Trophoblast cell (in vitro differentiated cells and primary cell): Measurements from ENCODE around the gene PPM1G.
A peak's percentile ranks its signal among the peaks of the same experiment; 100 is the strongest.

Source experiments
- DNase-seq, 2 donors: peaks; one replicate each; pipeline ENCODE4 v3.0.0-alpha.2; 2016
- H2AFZ ChIP-seq: 2 replicates; pipeline ENCODE4 v1.6.1; 2013; ENCODE audit warnings: low read length, moderate library complexity, mild to moderate bottlenecking; ENCODE audit not compliant: insufficient read depth, poor library complexity
- H2AK5ac ChIP-seq: 2 replicates; pipeline ENCODE4 v1.6.1; 2013; ENCODE audit warnings: mild to moderate bottlenecking, low read length
- H2BK120ac ChIP-seq: 2 replicates; pipeline ENCODE4 v1.6.1; 2013; ENCODE audit warnings: low read length, mild to moderate bottlenecking, moderate library complexity; ENCODE audit not compliant: insufficient read depth, poor library complexity
- H2BK12ac ChIP-seq: 2 replicates; pipeline ENCODE4 v1.6.1; 2013; ENCODE audit warnings: mild to moderate bottlenecking, low read length, moderate library complexity
- H2BK5ac ChIP-seq: 2 replicates; pipeline ENCODE4 v1.6.1; 2013; ENCODE audit warnings: low read length, low read depth, moderate library complexity, mild to moderate bottlenecking; ENCODE audit not compliant: poor library complexity
- H3K14ac ChIP-seq: 2 replicates; pipeline ENCODE4 v1.6.1; 2013; ENCODE audit warnings: mild to moderate bottlenecking, low read length
- H3K18ac ChIP-seq: 2 replicates; pipeline ENCODE4 v1.6.1; 2013; ENCODE audit warnings: mild to moderate bottlenecking, low read length
- H3K23ac ChIP-seq: 2 replicates; pipeline ENCODE4 v1.6.1; 2013; ENCODE audit warnings: low read length
- H3K27ac ChIP-seq: 2 replicates; pipeline ENCODE4 v1.5.1; 2013; ENCODE audit warnings: low read depth, mild to moderate bottlenecking, inconsistent platforms, low read length, moderate library complexity
- H3K27me3 ChIP-seq: 2 replicates; pipeline ENCODE4 v1.6.1; 2013; ENCODE audit warnings: inconsistent platforms, mild to moderate bottlenecking, low read length, moderate library complexity; ENCODE audit not compliant: insufficient read depth
- H3K36me3 ChIP-seq, 2 experiments: 1 replicate in 1 of 2; 2 replicates in 1 of 2; pipeline ENCODE4 v1.6.1; 2013; ENCODE audit warnings: low read length in 2 of 2, mild to moderate bottlenecking in 2 of 2, moderate library complexity in 1 of 2; ENCODE audit not compliant: insufficient read depth in 2 of 2, control insufficient read depth in 1 of 2
- H3K4ac ChIP-seq: 2 replicates; pipeline ENCODE4 v1.6.1; 2013; ENCODE audit warnings: low read depth, mild to moderate bottlenecking, low read length, moderate library complexity
- H3K4me1 ChIP-seq, 2 experiments: 1 replicate in 1 of 2; 2 replicates in 1 of 2; pipeline ENCODE4 v1.6.1; 2013; ENCODE audit warnings: low read length in 2 of 2, mild to moderate bottlenecking in 2 of 2, moderate library complexity in 1 of 2; ENCODE audit not compliant: insufficient read depth in 2 of 2, control insufficient read depth in 1 of 2
- H3K4me2 ChIP-seq: 2 replicates; pipeline ENCODE4 v1.6.1; 2013; ENCODE audit warnings: inconsistent platforms, mild to moderate bottlenecking, low read length, moderate library complexity
- H3K4me3 ChIP-seq: 2 replicates; pipeline ENCODE4 v1.5.1; 2013; ENCODE audit warnings: mild to moderate bottlenecking, low read depth, low read length, inconsistent platforms
- H3K79me1 ChIP-seq: one replicate; pipeline ENCODE4 v1.6.1; 2013; ENCODE audit warnings: low read length
- H3K79me2 ChIP-seq: 2 replicates; pipeline ENCODE4 v1.6.1; 2013; ENCODE audit warnings: low read length, mild to moderate bottlenecking; ENCODE audit not compliant: control insufficient read depth, insufficient read depth, poor library complexity
- H3K9ac ChIP-seq: 2 replicates; pipeline ENCODE4 v1.6.1; 2013; ENCODE audit warnings: mild to moderate bottlenecking, low read length
- H3K9me3 ChIP-seq: 2 replicates; pipeline ENCODE4 v1.6.1; 2013; ENCODE audit warnings: low read depth, mild to moderate bottlenecking, control low read depth, inconsistent platforms, low read length; ENCODE audit not compliant: insufficient read depth
- H4K12ac ChIP-seq: 2 replicates; pipeline ENCODE4 v1.6.1; 2013; ENCODE audit warnings: low read depth, mild to moderate bottlenecking, low read length, moderate library complexity
- H4K8ac ChIP-seq: 2 replicates; pipeline ENCODE4 v1.6.1; 2013; ENCODE audit warnings: low read depth, mild to moderate bottlenecking, low read length, moderate library complexity
- H4K91ac ChIP-seq: one replicate; pipeline ENCODE4 v1.6.1; 2013; ENCODE audit warnings: low read depth, mild to moderate bottlenecking, low read length, moderate library complexity
- WGBS: extraction: QIAGEN DNeasy Blood & Tissue Kit; methylation state at CpG from one replicate; pipeline ENCODE4 v1.1.7; 2013; ENCODE audit warnings: missing lambda C conversion rate; ENCODE audit not compliant: insufficient read length, insufficient coverage; ENCODE audit errors: extremely low coverage; 5-methylcytosine and 5-hydroxymethylcytosine counted together

Gene PPM1G

GRCh38 chr2:27422958-27423357 is 13.6 kb upstream of the PPM1G start:
- Histone ChIP-seq H4K8ac (no peak overlapping the region), H3K4me3 (no peak overlapping the region), H2AK5ac (no peak overlapping the region), H3K9me3 (no peaks in the 10 kb centered on the region), H3K27ac (no peak overlapping the region), H2BK12ac (no peak overlapping the region), H4K91ac (no peak overlapping the region), H3K79me2 (no peaks in the 10 kb centered on the region), H3K14ac (no peak overlapping the region), H3K18ac (no peak overlapping the region), H3K23ac (no peak overlapping the region), H2BK120ac (no peak overlapping the region), H3K79me1 (peaks cover under 1% of the 10 kb centered on the region), H3K4ac (no peak overlapping the region), H2BK5ac (no peak overlapping the region), H3K36me3 (no peaks in the 10 kb centered on the region), H3K27me3 (no peaks in the 10 kb centered on the region), H3K4me2 (no peak overlapping the region), H3K4me1 (no peaks in the 10 kb centered on the region), H4K12ac (no peak overlapping the region), H2AFZ (no peak overlapping the region), H3K9ac (no peak overlapping the region)
- DNase-seq: no peak
- no CpG with 5 or more reads among the region's 3 CpGs for WGBS

- H2AFZ ChIP-seq: no peak overlapping the region
- no peaks in the 10 kb centered on the region for H3K79me1 ChIP-seq
- H2BK120ac ChIP-seq: no peak overlapping the region
- no peak overlapping the region for H3K18ac ChIP-seq
- H2BK5ac ChIP-seq: peak overlapping the region; percentile 13
- no peaks in the 10 kb centered on the region for H3K79me2 ChIP-seq
- no peaks in the 10 kb centered on the region for H3K36me3 ChIP-seq
- H3K23ac ChIP-seq: no peak overlapping the region
- H3K4me2 ChIP-seq: no peak overlapping the region
- no peak overlapping the region for H2BK12ac ChIP-seq
- H3K4ac ChIP-seq: no peak overlapping the region
- no peaks in the 10 kb centered on the region for H3K27me3 ChIP-seq
- H3K9ac ChIP-seq: no peak overlapping the region
- peak; percentile 78 to 91 for DNase-seq
- H3K27ac ChIP-seq: peak overlapping the region; percentile 26
- no peaks in the 10 kb centered on the region for H3K4me1 ChIP-seq
- no peak overlapping the region for H4K12ac ChIP-seq
- H4K8ac ChIP-seq: no peak overlapping the region
- H2AK5ac ChIP-seq: no peak overlapping the region
- no CpG with 5 or more reads among the region's 4 CpGs for WGBS
- no peaks in the 10 kb centered on the region for H3K9me3 ChIP-seq
- H4K91ac ChIP-seq: no peak overlapping the region
- no peak overlapping the region for H3K4me3 ChIP-seq
- no peak overlapping the region for H3K14ac ChIP-seq
Observed at GRCh38 chr2:27421660-27422250, 12.4 kb upstream of the PPM1G start.

- Histone ChIP-seq H3K36me3 (no peaks in the 10 kb centered on the region), H3K4ac (no peak overlapping the region), H3K14ac (no peak overlapping the region), H4K12ac (no peak overlapping the region), H3K9ac (no peak overlapping the region), H3K27me3 (no peaks in the 10 kb centered on the region), H2AFZ (no peak overlapping the region), H2BK12ac (no peak overlapping the region), H3K4me1 (no peaks in the 10 kb centered on the region), H3K79me1 (no peaks in the 10 kb centered on the region), H3K23ac (no peak overlapping the region), H3K79me2 (no peaks in the 10 kb centered on the region), H2BK5ac (no peak overlapping the region), H4K8ac (no peak overlapping the region), H3K27ac (no peak overlapping the region), H2AK5ac (no peak overlapping the region), H3K4me2 (no peak overlapping the region), H4K91ac (no peak overlapping the region), H2BK120ac (no peak overlapping the region), H3K4me3 (no peak overlapping the region), H3K18ac (no peak overlapping the region), H3K9me3 (no peaks in the 10 kb centered on the region)
- peak; percentile 92 to 97 for DNase-seq
Observed at GRCh38 chr2:27420996-27421395, 11.6 kb upstream of the PPM1G start.

GRCh38 chr2:27416151-27416550 is 6.8 kb upstream of the PPM1G start:
- peak in 1 of 2 donors; percentile 60 for DNase-seq
- no peak overlapping the region for H2BK5ac ChIP-seq
- no CpG with 5 or more reads among the region's 6 CpGs for WGBS

More at GRCh38 chr2:27416151-27416550, 6.8 kb upstream of the PPM1G start:
- H2AFZ ChIP-seq: no peak overlapping the region
- no peak overlapping the region for H3K14ac ChIP-seq
- H3K9ac ChIP-seq: no peak overlapping the region
- H3K79me2 ChIP-seq: no peaks in the 10 kb centered on the region
- no peak overlapping the region for H4K8ac ChIP-seq
- H3K4ac ChIP-seq: no peak overlapping the region
- H3K18ac ChIP-seq: no peak overlapping the region
- no peak overlapping the region for H2BK120ac ChIP-seq
- no peak overlapping the region for H4K91ac ChIP-seq
- H3K4me3 ChIP-seq: no peak overlapping the region
- no peaks in the 10 kb centered on the region for H3K79me1 ChIP-seq
- H3K4me2 ChIP-seq: no peak overlapping the region
- no peaks in the 10 kb centered on the region for H3K4me1 ChIP-seq
- H3K23ac ChIP-seq: no peak overlapping the region
- no peaks in the 10 kb centered on the region for H3K36me3 ChIP-seq
- H3K27ac ChIP-seq: no peak overlapping the region
- no peak overlapping the region for H4K12ac ChIP-seq
- no peaks in the 10 kb centered on the region for H3K9me3 ChIP-seq
- H2AK5ac ChIP-seq: no peak overlapping the region
- H2BK12ac ChIP-seq: no peak overlapping the region
- H3K27me3 ChIP-seq: no peaks in the 10 kb centered on the region
